ENCODE measurements around the gene PGP.
A peak's percentile ranks its signal among the peaks of the same experiment; 100 is the strongest.
"Not testable (repeated sequence)": the region's sequence is repeated elsewhere in the genome, so short reads cannot be mapped to it uniquely, and the experiment has no call there.

PGP gene

GRCh38 chr16:2214719-2214968 lies at the start of gene PGP:
PGP (minus strand) TSS chr16:2214840; CDS start chr16:2214777, 63 bp downstream.
- peak within 1 kb of the TSS; percentile 70 for H3K4me3 ChIP-seq (ENCODE audit: low read depth, low read length)
- DNase-seq (ENCODE audit: low read depth): no peak

- not testable (repeated sequence) for DNase-seq (ENCODE audit: low read depth); H3K4me3 ChIP-seq (ENCODE audit: low read depth, low read length)
These were observed 48.4 kb upstream of the PGP start for GRCh38 chr16:2263026-2263425.

DNA sequence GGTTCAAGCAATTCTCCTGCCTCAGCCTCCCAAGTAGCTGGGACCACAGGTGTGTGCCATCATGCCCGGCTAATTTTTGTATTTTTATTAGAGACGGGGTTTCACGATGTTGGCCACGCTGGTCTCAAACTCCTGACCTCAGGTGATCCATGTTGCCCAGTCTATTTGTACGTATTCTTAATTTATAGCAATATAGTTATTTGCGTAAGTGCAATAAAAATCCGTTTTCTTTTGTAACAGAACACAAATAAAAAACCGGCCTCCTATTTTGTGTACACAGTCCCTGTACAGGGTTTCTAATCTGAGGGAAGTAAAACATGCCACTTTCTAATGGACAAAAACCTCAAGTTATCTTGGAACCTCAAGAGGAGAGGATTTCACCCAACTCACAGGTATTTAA lies 45.6 kb upstream of the PGP start:
- H3K4me3 ChIP-seq (ENCODE audit: low read depth, low read length): no peak overlapping the region
- no peak for DNase-seq (ENCODE audit: low read depth)

DNA sequence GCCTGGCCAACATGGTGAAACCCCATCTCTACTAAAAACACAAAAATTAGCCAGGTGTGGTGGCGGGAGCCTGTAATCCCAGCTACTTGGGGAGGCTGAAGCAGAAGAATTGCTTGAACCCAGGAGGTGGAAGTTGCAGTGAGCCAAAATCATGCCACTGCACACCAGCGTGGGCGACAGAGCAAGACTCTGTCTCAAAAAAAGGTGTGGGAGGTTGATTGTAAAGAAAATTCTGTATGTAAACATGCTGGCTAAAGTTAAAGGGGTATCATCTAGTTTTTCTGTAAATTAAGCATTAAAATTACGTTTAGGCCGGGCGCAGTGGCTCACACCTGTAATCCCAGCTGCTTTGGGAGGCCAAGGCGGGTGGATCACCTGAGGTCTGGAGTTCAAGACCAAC lies 43.9 kb upstream of the PGP start:
- DNase-seq (ENCODE audit: low read depth); H3K4me3 ChIP-seq (ENCODE audit: low read depth, low read length): not testable (repeated sequence)

DNA sequence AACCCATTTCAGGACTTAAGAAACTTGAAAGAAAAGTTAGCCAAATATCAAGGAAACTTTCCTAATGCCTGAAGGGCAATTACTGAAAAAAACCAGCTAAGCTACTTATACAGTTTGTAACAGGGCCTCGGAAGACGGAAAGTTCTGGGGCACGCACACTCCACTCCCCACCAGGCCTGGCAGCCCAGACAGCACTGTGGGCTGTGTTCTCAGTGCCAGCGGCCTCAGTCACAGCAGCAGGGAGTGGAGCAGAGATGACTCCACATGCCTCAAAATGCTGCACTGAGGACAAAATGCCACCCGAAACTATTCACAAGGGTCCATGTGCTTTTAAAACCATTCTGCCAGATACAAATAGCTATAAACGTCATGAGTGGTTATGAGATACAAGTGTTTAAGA lies 43.1 kb upstream of the PGP start:
- H3K4me3 ChIP-seq (ENCODE audit: low read depth, low read length): no peak overlapping the region
- no peak for DNase-seq (ENCODE audit: low read depth)

DNA sequence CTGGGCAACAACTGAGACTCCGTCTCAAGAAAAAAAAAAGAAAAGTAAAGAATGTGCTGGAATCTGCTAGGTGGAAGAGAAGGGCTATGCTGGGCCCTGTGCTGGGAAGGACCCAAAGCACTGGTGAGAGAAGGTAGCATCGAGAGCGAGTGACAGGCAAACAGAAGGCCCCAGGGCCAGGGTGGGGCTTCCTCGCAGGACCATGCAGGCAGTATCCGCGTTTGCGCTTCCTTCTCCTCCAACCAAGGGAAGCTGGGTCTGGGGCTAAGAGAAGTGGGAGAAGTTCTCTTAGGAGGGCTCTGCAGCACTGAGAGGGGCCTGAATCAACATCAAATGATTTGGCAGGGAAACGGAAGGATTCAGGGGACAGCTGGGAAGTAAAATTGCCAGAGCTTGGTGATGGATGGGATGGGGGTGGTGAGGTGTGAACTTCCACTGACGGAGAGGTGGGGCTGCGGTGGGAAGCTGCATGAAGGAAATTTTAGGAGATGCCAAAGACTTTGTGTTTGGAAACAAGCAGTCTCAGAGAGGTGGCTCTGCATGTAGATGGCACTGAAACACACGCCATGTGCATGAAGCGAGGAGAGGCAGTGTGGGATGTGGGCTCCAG lies 42.0 kb upstream of the PGP start:
- no peak for DNase-seq (ENCODE audit: low read depth)

DNA sequence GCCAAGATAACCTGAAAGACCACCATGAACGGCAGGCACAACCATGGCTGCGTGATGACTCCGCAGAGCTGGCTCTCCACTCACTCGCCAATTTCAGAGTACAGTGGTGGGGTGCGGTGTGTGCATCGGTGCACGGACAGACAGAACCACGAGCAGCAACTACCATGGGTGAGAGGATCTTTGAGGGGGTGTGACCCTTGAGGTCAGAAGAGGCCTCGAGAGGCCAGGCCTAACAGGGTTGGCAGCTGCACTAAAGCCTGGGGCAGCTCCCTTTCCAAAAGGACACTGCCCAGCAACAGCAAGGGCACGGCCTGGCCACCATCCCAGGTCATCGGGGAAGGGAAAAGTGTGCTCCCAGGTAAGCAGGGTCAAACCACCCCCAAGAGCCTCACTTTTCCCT lies 38.7 kb upstream of the PGP start:
- H3K4me3 ChIP-seq (ENCODE audit: low read depth, low read length): no peak overlapping the region

More for the DNA sequence above, 42.0 kb upstream of the PGP start:
- H3K4me3 ChIP-seq (ENCODE audit: low read depth, low read length): no peak overlapping the region

GRCh38 chr16:2252806-2253148 lies 38.1 kb upstream of the PGP start:
- DNase-seq (ENCODE audit: low read depth): no peak

More for the DNA sequence above, 38.7 kb upstream of the PGP start:
- no peak for DNase-seq (ENCODE audit: low read depth)

GRCh38 chr16:2251296-2252111 lies 36.9 kb upstream of the PGP start, which contains the start of gene ECI1:
ECI1 (minus strand) TSS chr16:2251587; CDS start chr16:2251566, 21 bp downstream.
- peak within 1 kb of the TSS; percentile 66 for H3K4me3 ChIP-seq (ENCODE audit: low read depth, low read length)
- peak; percentile 69 for DNase-seq (ENCODE audit: low read depth)

More at GRCh38 chr16:2252806-2253148, 38.1 kb upstream of the PGP start:
- H3K4me3 ChIP-seq (ENCODE audit: low read depth, low read length): no peak overlapping the region

- DNase-seq (ENCODE audit: low read depth): no peak
These were observed 36.1 kb upstream of the PGP start for GRCh38 chr16:2250652-2251295.

GRCh38 chr16:2246301-2246885 lies 31.8 kb upstream of the PGP start:
- no peak overlapping the region for H3K4me3 ChIP-seq (ENCODE audit: low read depth, low read length)
- DNase-seq (ENCODE audit: low read depth): no peak

More at GRCh38 chr16:2250652-2251295, 36.1 kb upstream of the PGP start:
- peak overlapping the region; percentile 66 for H3K4me3 ChIP-seq (ENCODE audit: low read depth, low read length)

DNA sequence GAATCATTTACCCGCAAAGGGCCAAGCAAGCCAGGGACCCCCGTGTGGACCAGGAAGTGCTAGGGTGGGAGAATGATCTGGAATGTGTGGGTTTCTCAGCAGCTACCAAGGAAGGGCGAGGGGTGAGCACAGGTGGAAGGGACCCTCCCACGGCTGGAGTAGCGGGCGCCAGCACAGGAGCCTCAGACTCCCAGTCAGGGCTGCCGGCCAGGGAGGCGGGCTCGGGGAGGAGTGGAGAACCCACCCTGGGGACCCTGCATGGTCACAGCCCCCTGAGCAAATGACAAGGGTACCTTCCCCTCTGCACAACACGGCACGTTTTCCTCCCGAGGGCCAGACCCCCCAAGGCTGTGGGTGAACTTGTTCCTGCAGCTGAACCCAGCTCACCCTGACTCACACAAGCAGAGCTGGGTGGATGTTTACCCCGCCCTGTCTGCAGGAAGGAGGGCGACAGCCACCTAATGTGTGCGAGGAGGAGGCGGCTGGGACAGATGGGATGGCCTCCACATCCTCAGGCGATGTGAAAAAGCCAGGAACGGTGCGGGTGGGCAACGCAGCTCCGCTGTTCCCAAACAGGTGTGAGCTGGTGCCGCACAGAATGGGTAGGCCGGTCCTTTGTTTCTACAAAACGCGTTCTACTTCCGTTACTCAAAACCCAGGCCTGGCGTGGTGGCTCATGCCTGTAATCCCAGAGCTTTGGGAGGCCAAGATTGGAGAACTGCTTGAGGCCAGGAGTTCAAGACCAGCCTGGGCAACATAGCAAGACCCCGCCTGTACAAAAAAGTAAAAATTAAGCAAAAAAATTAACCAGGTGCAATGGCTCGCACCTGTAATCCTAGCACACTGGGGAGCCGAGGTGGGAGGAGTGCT lies 30.5 kb upstream of the PGP start:
- H3K4me3 ChIP-seq (ENCODE audit: low read depth, low read length): no peak overlapping the region
- DNase-seq (ENCODE audit: low read depth): no peak

DNA sequence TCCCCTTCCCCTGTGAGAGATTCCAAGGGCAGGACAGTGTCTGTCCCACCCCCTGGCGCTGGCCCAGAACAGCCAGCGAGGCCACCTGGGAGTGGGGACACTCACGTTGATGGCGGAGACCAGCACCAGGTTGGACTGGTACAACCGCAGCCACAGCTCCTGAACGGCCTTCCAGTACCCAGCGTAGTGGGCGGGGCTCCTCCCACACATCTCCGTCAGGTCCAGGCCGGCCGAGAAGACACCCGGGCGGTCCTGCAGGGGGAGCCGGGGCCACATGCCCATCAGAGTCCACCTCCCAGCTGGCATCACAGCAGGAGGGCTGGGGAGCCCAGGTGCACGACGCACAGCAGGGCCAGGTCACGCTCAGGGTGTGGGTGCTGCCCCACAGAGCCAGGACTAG lies 29.7 kb upstream of the PGP start:
- no peak overlapping the region for H3K4me3 ChIP-seq (ENCODE audit: low read depth, low read length)

DNA sequence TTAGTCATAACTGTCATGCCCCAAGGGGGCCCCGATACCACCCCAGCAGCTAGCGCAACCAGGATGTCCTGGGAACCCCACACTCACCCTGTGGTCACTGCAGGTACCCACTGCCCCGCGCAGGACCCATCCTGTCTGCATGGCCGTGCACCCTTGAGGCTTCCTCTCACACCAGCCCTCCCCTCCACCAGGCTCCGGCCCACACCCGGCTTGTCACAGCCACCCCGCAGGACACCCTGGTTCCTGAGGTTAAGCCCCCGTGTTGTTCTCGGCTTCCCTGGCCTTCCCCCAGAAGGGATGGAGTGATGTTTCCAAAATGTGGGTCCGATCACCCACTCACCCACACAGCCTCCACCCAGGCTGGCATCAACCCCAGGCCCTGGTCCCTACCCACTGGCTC lies 29.1 kb upstream of the PGP start:
- no peak for DNase-seq (ENCODE audit: low read depth)

More for the DNA sequence above, 29.7 kb upstream of the PGP start:
- DNase-seq (ENCODE audit: low read depth): no peak

DNA sequence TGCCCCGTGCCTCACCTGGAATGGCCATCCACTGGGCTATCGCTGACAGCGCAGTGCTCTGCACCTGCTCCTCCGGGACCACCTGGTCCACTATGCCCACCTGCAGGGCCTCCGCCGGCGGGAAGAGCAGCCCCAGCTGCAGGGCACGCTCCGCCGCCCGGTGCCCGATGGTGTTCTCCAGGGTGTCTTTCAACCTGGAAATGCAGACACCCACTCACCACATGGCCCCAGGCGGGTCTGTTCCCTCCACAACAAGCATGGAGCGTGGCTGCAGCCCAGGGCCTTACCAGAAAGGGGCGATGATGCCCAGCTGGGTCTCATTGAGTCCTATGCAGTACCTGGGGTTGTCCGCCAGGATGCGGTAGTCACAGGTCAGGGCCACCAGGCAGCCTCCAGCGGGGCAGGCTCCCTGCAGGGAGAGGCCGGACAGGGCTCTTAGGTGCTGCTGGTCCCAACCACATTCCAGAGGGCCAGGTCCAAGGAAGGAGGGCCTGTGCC lies 28.4 kb upstream of the PGP start:
- no peak for DNase-seq (ENCODE audit: low read depth)
- no peak overlapping the region for H3K4me3 ChIP-seq (ENCODE audit: low read depth, low read length)

More for the DNA sequence above, 29.1 kb upstream of the PGP start:
- no peak overlapping the region for H3K4me3 ChIP-seq (ENCODE audit: low read depth, low read length)

DNA sequence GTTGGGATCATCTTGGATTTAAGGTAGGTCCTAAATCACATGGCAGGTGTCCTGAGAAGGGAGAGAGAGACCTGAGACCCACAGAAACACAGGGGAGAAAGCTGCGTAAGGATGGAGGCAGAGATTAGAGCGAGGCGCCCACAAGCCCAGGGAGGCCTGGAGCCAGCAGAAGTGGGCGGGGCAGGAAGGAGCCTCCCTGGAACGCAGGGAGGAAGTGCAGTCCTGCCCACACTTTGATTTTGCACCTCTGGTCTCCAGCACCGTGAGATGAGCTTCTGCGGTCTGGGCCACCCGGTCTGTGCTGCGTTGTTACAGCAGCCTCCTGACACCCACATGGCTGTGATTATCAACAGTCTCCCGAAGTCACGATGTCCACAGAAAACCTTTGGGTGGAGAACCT lies 28.0 kb upstream of the PGP start:
- no peak overlapping the region for H3K4me3 ChIP-seq (ENCODE audit: low read depth, low read length)
- DNase-seq (ENCODE audit: low read depth): no peak

- H3K4me3 ChIP-seq (ENCODE audit: low read depth, low read length); DNase-seq (ENCODE audit: low read depth): not testable (repeated sequence)
These were observed 25.7 kb upstream of the PGP start for GRCh38 chr16:2240331-2240730.

- no peak overlapping the region for H3K4me3 ChIP-seq (ENCODE audit: low read depth, low read length)
- no peak for DNase-seq (ENCODE audit: low read depth)
These were observed 24.4 kb upstream of the PGP start for GRCh38 chr16:2238838-2239675.

Data from skeletal muscle cell (primary cell).